ENCODE measurements around the gene ASB8.
"Not testable (repeated sequence)": the region's sequence is repeated elsewhere in the genome, so short reads cannot be mapped to it uniquely, and the experiment has no call there.

Gene ASB8

DNA sequence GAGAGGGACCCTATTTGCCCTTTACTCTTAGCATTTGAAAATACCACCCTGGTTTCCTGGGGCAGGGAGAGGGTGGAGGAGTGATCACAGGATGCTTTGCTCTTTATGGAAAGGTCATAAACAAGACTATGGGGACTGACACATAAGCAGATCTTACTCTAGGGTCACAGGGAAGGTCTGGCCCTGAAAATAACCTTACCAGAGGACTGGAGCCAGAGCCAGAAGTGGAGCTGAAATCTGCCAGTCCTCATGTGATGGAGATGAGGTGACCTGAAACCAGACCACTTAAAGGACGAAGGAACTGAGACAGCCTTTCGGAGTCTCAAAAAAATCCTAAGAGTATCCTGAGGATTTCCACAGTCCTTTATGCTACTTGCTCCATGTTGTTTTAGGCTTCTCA is 25.8 kb downstream of the ASB8 start:
- no peak for DNase-seq

DNA sequence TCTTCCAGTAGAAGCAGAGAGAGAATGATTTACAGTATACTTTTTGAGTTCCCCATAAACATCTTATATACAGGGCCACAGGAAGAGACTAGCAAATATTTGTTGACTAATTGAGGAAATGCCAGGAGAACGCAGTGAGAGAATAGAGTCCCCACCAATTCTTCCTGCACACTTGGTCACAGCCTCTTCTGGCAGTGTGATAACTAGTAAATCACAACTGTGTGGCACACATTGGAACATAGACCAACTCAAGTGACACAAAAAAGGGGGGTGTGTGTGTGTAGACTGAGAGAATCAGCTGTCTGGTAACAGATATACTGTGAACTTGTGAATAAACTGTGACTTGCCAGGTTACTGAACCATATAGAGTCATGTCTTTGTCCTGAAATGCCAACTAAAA is 27.9 kb downstream of the ASB8 start:
- DNase-seq, result no peak

DNA sequence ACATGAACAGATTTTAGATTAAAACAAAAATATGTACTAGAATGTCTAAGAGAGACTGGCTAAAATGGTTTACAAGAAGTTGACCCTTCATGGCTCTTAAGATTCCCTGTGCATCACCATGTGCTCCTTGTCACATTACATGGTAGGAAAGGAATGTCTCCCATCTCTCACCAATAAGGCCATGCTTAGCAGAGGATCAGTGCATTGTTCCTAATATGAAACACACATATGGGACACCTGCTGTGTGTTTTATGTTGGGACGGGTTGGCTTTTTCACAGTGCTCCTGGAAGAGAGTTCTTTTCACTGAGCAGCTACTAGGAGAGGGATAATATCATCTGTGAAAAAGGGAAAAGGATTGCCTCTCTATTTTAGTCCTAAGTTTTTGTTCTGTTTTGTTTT is 28.5 kb downstream of the ASB8 start:
- no peak for DNase-seq

- DNase-seq, result no peak
These were observed 30.2 kb downstream of the ASB8 start for GRCh38 chr12:48126953-48127630.

DNA sequence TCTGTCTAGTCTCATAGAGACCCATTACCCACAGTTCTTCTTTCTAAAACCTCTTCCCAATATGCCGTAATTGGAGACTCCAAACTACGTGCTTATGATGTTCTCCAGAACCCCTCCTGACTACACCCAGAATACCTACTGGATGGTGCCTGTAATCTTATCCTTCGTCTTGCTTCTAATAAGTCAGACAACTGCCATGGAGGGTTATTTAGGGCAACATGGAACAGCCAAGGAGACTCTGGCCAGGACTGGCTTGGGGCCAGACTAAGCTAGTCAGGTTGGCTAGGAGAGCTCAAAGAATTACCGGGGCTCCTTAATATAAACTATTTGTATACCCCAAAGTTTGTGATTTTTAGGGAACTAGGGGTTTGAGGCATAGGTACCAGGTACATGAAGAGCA is 31.3 kb downstream of the ASB8 start:
- DNase-seq, result no peak

DNA sequence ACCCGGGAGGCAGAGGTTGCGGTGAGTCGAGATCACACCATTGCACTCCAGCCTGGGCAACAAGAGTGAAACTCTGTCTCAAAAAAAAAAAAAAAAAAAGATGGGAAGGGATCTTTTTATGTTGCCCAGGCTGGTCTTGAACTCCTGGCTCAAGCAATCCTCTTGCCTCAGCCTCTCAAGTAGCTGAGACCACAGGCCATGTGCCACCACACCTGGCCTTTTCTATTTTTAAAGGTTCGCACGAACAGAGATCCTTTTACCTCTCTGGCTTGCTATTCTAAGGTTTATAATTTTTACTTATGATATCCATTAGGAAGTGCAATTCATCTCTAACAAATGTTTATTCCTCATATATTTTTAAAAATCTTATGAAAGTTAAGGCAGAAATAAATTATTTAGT is 31.8 kb downstream of the ASB8 start:
- DNase-seq, result not testable (repeated sequence)

DNA sequence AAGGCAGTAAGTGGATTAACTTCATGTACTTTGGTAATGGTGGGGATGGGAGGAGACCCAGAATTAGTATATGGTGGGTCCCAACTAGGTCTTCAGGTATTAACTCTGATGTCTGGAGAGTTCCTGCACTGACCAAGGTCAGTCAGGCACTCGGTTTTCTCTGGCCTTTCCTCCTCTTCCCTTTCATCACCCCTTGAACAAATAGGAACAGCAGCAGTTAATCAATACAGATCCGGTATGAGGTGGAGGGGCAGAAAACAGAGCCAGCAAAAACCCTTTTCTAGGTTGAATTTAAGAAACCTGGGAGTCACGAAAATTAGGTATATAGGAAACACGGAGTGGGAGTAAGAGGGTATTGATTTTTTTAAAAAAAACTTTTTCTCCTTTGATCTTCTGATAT is 34.1 kb downstream of the ASB8 start:
- no peak for DNase-seq

DNA sequence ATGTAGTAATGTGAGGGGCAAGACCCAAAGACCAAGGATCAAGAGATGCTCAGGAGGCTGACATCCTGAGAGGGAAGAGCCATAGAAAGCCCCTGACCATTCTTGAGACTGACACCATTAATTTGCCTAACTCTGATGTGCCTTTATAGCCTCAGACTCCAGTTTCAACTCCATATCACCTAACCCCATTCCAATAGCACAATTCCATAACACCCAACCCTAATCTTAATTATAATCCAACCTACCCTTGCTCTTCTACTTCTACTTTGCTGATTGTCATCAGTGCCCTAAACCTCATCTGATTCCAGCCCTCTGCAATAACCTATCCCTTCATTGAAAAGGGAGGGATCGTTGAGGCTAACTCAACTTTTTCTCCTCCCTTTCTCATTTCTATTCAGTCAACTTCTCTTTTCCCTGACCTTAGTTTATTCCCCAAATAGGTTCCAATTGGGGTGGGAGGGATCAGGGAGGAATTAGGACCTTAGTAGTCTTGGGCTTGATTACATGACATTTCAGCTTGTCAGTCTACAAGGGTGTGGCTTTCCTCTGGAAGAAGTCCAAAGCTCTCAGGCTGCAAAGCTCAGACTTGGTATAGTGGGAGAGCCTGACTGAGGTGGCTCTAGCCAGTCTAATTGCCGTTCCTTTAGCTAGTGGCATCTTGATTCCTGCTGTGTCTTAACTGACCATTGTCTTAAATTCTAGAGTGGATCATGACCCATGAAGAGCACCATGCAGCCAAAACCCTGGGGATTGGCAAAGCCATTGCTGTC is 35.1 kb downstream of the ASB8 start:
- DNase-seq, result no peak

- DNase-seq, result no peak
These were observed 35.8 kb downstream of the ASB8 start for GRCh38 chr12:48121522-48121921.

- DNase-seq, result no peak
These were observed 37.5 kb downstream of the ASB8 start for GRCh38 chr12:48119834-48120195.

DNA sequence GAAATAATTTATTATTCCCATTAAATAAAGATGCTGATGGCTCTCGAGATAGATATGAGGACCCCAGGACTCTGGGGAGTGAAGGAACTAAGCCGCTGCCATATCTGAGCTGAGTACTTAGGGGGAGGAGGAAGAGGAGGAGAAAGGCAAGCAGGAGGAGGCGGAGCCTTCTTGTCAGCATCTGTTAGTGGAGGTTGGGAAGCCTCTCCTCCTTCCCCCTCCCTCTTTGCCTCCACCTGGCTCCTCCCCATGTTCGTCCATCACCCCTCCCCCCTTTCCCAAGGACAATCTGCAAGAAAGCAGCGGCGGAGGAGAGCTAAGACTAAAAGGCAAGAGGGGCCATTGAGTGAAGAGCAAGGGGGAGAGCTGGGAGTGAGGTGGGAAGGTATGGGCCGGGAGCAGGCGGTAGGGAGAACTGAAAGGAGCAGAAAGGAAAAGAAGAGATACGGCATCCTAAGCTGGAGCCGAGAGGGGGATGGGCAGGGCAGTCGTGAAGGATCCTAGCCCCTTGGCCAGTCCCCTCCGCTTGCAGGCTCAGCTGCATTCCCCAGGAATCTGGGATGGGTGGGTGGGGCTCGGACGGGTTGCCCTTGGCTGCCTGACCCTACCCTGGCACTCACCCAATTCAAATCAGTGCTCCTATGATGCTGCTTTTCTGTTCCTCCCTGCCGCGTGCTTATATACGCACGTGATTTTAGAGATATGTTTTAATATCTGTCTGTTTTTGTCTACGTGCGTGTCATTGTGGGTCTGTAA is 38.1 kb downstream of the ASB8 start, which contains the start of gene PFKM:
Gene PFKM, plus strand, starts transcription at position 287 of the 756 bp plus-strand sequence. CDS start 3,411 bp downstream, outside the sequence.
- peak; percentile 54 for DNase-seq

DNA sequence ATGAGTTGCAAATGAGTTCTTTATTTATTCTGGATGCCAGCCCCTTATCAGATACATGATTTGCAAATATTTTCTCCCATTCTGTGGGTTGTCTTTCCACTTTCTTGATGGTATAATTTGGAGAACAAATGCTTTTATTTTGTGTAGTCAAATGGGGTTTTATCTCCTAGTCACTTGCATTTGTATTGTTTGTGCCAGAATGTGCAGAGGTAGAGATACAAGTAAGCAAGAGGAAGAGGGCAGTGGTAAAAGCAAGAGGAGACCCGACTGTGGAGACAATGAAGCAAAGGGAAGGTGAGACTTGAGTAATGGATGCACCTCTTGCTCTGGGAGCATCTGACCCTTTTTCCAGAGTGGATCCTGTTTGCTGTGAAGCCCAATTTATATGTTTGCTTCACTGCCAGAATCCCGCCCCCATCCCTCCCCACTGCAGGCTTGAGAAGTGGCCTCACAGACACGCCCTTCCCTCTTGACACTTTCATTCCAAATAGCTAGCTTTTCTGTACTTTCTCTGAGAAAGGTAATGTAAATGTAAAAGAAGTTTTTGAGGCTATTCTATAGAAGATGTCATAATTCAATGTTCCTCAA is 38.9 kb downstream of the ASB8 start:
- no peak for DNase-seq

- no peak for DNase-seq
These were observed 41.4 kb downstream of the ASB8 start for GRCh38 chr12:48115957-48116356.

DNA sequence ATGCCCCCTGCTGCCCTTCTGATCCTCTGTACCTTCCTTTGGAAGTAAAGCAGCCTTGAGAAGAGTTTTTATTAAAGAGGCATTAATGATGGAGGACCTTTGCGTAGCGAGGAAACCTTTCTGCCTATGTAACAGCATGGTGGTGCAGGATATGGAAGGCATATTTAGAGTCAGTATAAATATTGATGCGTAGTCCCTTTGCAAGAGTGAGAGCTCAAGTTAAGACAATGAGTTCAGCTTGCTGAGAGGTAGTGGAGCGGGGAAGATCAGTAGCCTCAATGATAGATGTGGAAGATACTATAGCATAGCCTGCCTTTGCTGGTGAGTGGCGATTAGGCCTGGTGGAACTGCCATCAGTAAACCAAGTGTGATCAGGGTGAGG is 46.0 kb downstream of the ASB8 start:
- not testable (repeated sequence) for DNase-seq

GRCh38 chr12:48110691-48111311 is 46.5 kb downstream of the ASB8 start:
- DNase-seq, result no peak

GRCh38 chr12:48109424-48109823 is 47.9 kb downstream of the ASB8 start:
- DNase-seq, result no peak

GRCh38 chr12:48106681-48107613 is 50.4 kb downstream of the ASB8 start:
- DNase-seq, result no peak

GRCh38 chr12:48105867-48106680 is 51.2 kb downstream of the ASB8 start, which contains the start of gene SENP1:
Gene SENP1 (minus strand): TSS chr12:48106079. CDS start chr12:48101472, 4,607 bp downstream.
- DNase-seq, result peak; percentile 63

GRCh38 chr12:48105321-48105866 is 51.9 kb downstream of the ASB8 start:
- DNase-seq, result no peak

- no peak for DNase-seq
These were observed 52.8 kb downstream of the ASB8 start for GRCh38 chr12:48104531-48104930.
